Keratinocyte (primary cell): ENCODE results near the gene SFTPD. TPM values are rescaled to one million over a fixed set of nuclear protein-coding genes. Genes with fewer than 3 reads are reported as not detected.

Experiments used
- DNase-seq: peaks from one replicate; pipeline ENCODE4 v3.0.0-alpha.2; 2011; ENCODE audit warnings: low read depth, missing footprints, low spot score
- FAIRE-seq: peaks from 2 replicates; lab custom pipeline; 2011; peaks lifted over from hg19 to GRCh38; lab: Jason Lieb, UNC
- H2AFZ ChIP-seq: 2 replicates; pipeline ENCODE4 v1.6.0; 2012; ENCODE audit warnings: low read length, control low read depth, inconsistent platforms; ENCODE audit not compliant: control insufficient read depth
- H3K27ac ChIP-seq: 2 replicates; pipeline ENCODE4 v1.5.1; 2011; ENCODE audit warnings: low read length; ENCODE audit not compliant: control insufficient read depth, insufficient read depth
- H3K27me3 ChIP-seq: 3 replicates; pipeline ENCODE4 v1.6.0; 2011; ENCODE audit warnings: low read length; ENCODE audit not compliant: control insufficient read depth, insufficient read depth; ENCODE audit errors: extremely low read depth
- H3K36me3 ChIP-seq, 2 experiments: 2 replicates in 1 of 2; 3 replicates in 1 of 2; pipeline ENCODE4 v1.5.1; 2011; ENCODE audit warnings: low read length in 2 of 2, mild to moderate bottlenecking in 1 of 2; ENCODE audit not compliant: control insufficient read depth in 2 of 2, insufficient read depth in 2 of 2; ENCODE audit errors: extremely low read depth in 1 of 2
- H3K4me1 ChIP-seq: 3 replicates; pipeline ENCODE4 v1.5.1; 2011; ENCODE audit warnings: low read length; ENCODE audit not compliant: control insufficient read depth, insufficient read depth; ENCODE audit errors: extremely low read depth
- H3K4me2 ChIP-seq: 3 replicates; pipeline ENCODE4 v1.6.0; 2011; ENCODE audit warnings: low read depth, low read length; ENCODE audit not compliant: control insufficient read depth, insufficient read depth; ENCODE audit errors: extremely low read depth
- H3K4me3 ChIP-seq, 3 experiments: fragments of 200-600 bp in 1 of 3; sonication (generic) in 1 of 3; 2 replicates in 2 of 3; 3 replicates in 1 of 3; pipeline ENCODE4 v1.5.1; 2011 to 2016; ENCODE audit warnings: low read length in 3 of 3, mild to moderate bottlenecking in 3 of 3, control low read depth in 2 of 3, inconsistent platforms in 1 of 3, low read depth in 1 of 3, mixed read lengths in 1 of 3, mixed run types in 1 of 3, moderate library complexity in 1 of 3; ENCODE audit not compliant: control insufficient read depth in 2 of 3, insufficient read depth in 2 of 3; ENCODE audit errors: extremely low read depth in 1 of 3
- H3K79me2 ChIP-seq: 2 replicates; pipeline ENCODE4 v1.6.0; 2012; ENCODE audit warnings: low read length; ENCODE audit not compliant: control insufficient read depth, insufficient read depth
- H3K9ac ChIP-seq: 3 replicates; pipeline ENCODE4 v1.6.0; 2011; ENCODE audit warnings: low read length; ENCODE audit not compliant: control insufficient read depth, insufficient read depth; ENCODE audit errors: extremely low read depth
- H3K9me1 ChIP-seq: 3 replicates; pipeline ENCODE4 v1.6.0; 2011; ENCODE audit warnings: low read length; ENCODE audit not compliant: control insufficient read depth, insufficient read depth; ENCODE audit errors: extremely low read depth
- H3K9me3 ChIP-seq: 2 replicates; pipeline ENCODE4 v1.5.1; 2012; ENCODE audit warnings: low read depth, low read length; ENCODE audit not compliant: control insufficient read depth
- H4K20me1 ChIP-seq: 3 replicates; pipeline ENCODE4 v1.6.0; 2011; ENCODE audit warnings: low read length; ENCODE audit not compliant: control insufficient read depth, insufficient read depth; ENCODE audit errors: extremely low read depth
- EZH2 ChIP-seq: IDR thresholded peaks from one replicate; pipeline ENCODE4 v1.6.1; 2012; ENCODE audit warnings: inconsistent platforms, mild to moderate bottlenecking, low read length, moderate library complexity
- dilution Hi-C: fragments of 300-500 bp; cut with MboI; formaldehyde crosslinking; loops from one replicate; pipeline ENCODE4 v1.7.0; 2020; ENCODE audit warnings: low sequenced_read_pairs; ENCODE audit not compliant: extremely low pct_ligation_motif_present
- polyA minus RNA-seq, 3 experiments: library from RNA; depleted of rRNA, polyadenylated mRNA; stranded (reverse); fragments of >200 nt; gene quantifications; 1 replicate in 1 of 3; 2 replicates in 1 of 3; 3 replicates in 1 of 3; pipeline ENCODE4 v1.2.3, GENCODE V29; 2011
- polyA plus RNA-seq, 5 experiments: library from polyadenylated mRNA; depleted of rRNA in 3 of 5; stranded (reverse) in 3 of 5; stranded (forward) in 1 of 5; unstranded in 1 of 5; fragments of >200 nt; gene quantifications; 1 replicate in 1 of 5; 2 replicates in 3 of 5; 3 replicates in 1 of 5; pipeline versions ENCODE4 v1.2.1 to v1.2.3, GENCODE V29; 2011 to 2012; ENCODE audit warnings: missing spikeins in 2 of 5, low read depth in 1 of 5, low replicate concordance in 1 of 5
- TF ChIP-seq, protein P1 (sequence below), 3 experiments: IDR thresholded peaks in 1 of 3; conservative IDR thresholded peaks in 1 of 3; optimal IDR thresholded peaks in 1 of 3; 2 replicates in 2 of 3; 3 replicates in 1 of 3; pipeline versions ENCODE3 to v1.5.1; 2011; ENCODE audit warnings: low read length in 3 of 3, mild to moderate bottlenecking in 3 of 3, moderate library complexity in 2 of 3, control low read depth in 1 of 3, inconsistent platforms in 1 of 3; ENCODE audit not compliant: insufficient read depth in 2 of 3; ENCODE audit errors: extremely low read depth in 1 of 3

Gene SFTPD
- polyA plus RNA-seq: 0.04 to 0.13 TPM in 2 of 3 replicates, not detected in the other
- polyA plus RNA-seq (2011; ENCODE audit: low read depth): 0.62 TPM
- polyA plus RNA-seq (2011; cell fraction: cytosol; rRNA removed): 0.10 TPM in 1 of 2 replicates, not detected in the other
- not detected in 2 replicates for polyA plus RNA-seq (2011; cell fraction: nucleus; rRNA removed)
- polyA plus RNA-seq (2012; ENCODE audit: low replicate concordance): 0.51 TPM in 1 of 2 replicates, not detected in the other
- not detected in 3 replicates for polyA minus RNA-seq
- not detected for polyA minus RNA-seq (2011; cell fraction: cytosol; rRNA and poly(A)+ RNA removed)
- polyA minus RNA-seq (2011; cell fraction: nucleus; rRNA and poly(A)+ RNA removed): not detected in 2 replicates

DNA sequence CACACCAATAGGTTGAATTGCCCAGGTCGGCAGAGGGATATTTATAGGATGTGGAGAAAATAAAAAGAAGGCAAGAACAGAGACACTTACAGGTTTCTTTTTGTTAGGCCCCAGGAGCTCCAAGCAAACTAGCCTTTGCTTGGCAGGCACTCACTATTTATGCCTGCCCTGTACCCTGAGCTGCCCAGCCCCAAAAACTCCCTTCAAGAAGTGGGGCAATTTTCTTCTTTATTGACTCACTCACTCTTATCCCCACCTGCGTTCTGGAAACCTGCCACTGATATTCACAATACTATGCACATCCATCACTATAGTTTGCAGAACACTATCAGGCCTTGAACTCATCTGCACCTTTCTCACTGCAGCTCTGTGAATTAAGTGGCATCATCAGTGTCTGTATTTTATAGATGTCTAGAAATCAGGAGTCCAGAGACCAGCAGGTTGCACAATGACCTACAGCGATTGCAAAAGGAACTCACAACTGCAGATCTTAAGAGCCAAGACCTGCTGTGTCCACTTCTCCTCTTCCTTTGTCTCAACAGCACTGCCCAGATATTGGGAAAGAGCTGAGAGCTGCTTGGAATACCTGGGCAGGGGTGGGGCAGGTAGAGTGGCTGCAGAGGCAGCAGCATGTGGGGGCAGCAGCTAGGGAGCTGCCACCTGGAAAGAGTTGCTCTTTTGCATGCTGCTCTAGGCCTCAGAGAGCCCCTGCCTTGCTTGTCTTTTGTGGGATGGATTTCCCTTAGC lies at the start of gene SFTPD:
SFTPD (minus strand) TSS at position 130 of the 747 bp plus-strand sequence. CDS start 2,446 bp downstream, outside the sequence.
- dilution Hi-C loops: no loop called here
- FAIRE-seq: no peak
- Histone ChIP-seq H3K79me2 (no peaks in the 10 kb centered on the region), H3K9me3 (no peaks in the 10 kb centered on the region), H2AFZ (no peak within 1 kb of the TSS), H3K27ac (no peak within 1 kb of the TSS), H3K27me3 (peaks cover 5% of the 10 kb centered on the region), H3K4me2 (no peak within 1 kb of the TSS), H3K36me3 (no peaks in the 10 kb centered on the region), H4K20me1 (no peaks in the 10 kb centered on the region), H3K4me3 (no peak within 1 kb of the TSS), H3K9ac (no peak within 1 kb of the TSS), H3K4me1 (no peaks in the 10 kb centered on the region), H3K9me1 (no peaks in the 10 kb centered on the region)
- DNase-seq: no peak
- no peak for TF ChIP-seq EZH2
- TF ChIP-seq, protein P1, sequence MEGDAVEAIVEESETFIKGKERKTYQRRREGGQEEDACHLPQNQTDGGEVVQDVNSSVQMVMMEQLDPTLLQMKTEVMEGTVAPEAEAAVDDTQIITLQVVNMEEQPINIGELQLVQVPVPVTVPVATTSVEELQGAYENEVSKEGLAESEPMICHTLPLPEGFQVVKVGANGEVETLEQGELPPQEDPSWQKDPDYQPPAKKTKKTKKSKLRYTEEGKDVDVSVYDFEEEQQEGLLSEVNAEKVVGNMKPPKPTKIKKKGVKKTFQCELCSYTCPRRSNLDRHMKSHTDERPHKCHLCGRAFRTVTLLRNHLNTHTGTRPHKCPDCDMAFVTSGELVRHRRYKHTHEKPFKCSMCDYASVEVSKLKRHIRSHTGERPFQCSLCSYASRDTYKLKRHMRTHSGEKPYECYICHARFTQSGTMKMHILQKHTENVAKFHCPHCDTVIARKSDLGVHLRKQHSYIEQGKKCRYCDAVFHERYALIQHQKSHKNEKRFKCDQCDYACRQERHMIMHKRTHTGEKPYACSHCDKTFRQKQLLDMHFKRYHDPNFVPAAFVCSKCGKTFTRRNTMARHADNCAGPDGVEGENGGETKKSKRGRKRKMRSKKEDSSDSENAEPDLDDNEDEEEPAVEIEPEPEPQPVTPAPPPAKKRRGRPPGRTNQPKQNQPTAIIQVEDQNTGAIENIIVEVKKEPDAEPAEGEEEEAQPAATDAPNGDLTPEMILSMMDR (optimal IDR thresholded peaks at IDR 0.05 in 1 of 3, IDR thresholded peaks at IDR 0.05 in 1 of 3, conservative IDR thresholded peaks at IDR 0.05 in 1 of 3; ENCODE audit: extremely low read depth in 1 of 3, insufficient read depth in 2 of 3, low read length in 3 of 3): no peak

DNA sequence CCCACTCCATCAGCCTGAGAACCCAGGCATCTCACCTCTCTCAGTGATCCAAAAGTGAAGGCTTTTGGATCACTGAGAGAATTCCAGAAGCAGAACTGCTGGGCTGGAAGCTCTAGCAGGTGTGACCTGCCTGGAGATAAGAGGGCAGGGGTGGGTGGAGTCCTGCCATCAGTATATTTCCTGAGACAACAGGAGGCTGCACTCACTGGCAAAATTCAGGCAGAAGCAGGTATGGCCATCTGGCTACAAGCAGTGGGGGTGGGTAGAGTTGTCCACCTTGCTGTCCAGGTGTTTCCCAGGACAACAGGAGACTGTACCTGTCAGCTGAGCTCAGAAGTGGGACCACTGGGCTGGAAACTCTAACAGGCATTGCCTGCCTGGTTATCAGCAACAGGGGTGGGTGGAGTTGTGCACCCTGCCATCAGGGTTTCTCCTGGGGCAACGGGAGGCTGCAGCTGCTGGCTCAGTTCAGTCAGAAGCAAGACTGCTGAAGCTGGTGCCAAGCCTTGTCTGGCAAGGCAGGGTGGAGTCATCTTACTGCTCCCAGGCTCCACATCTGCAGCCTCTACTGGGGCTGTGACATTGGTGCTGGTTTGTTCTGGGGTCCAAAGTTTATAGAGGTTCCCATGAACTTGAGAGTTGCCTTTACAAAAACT lies 47.2 kb upstream of the SFTPD start:
- Histone ChIP-seq H3K79me2 (no peaks in the 10 kb centered on the region), H3K4me1 (no peaks in the 10 kb centered on the region), H3K27ac (no peak overlapping the region), H3K9ac (no peak overlapping the region), H3K9me1 (no peaks in the 10 kb centered on the region), H3K36me3 (no peaks in the 10 kb centered on the region), H2AFZ (no peak overlapping the region), H3K9me3 (no peaks in the 10 kb centered on the region), H3K27me3 (peaks cover 12% of the 10 kb centered on the region), H3K4me3 (no peak overlapping the region), H4K20me1 (no peaks in the 10 kb centered on the region), H3K4me2 (no peak overlapping the region)
- no peak for DNase-seq
- no peak for FAIRE-seq
- TF ChIP-seq, protein P1 (optimal IDR thresholded peaks at IDR 0.05 in 1 of 3, IDR thresholded peaks at IDR 0.05 in 1 of 3, conservative IDR thresholded peaks at IDR 0.05 in 1 of 3; ENCODE audit: extremely low read depth in 1 of 3, insufficient read depth in 2 of 3, low read length in 3 of 3): no peak
- TF ChIP-seq EZH2: no peak
- dilution Hi-C loops: no loop called here
